Keratinocyte (primary cell): Measurements from ENCODE around the gene HSPB9. TPM values are rescaled to one million over a fixed set of nuclear protein-coding genes. Genes with fewer than 3 reads are reported as not detected.

Source experiments
- DNase-seq: peaks from one replicate; pipeline ENCODE4 v3.0.0-alpha.2; 2011; ENCODE audit warnings: low read depth, missing footprints, low spot score
- FAIRE-seq: peaks from 2 replicates; lab custom pipeline; 2011; peaks lifted over from hg19 to GRCh38; lab: Jason Lieb, UNC
- H2AFZ ChIP-seq: 2 replicates; pipeline ENCODE4 v1.6.0; 2012; ENCODE audit warnings: low read length, control low read depth, inconsistent platforms; ENCODE audit not compliant: control insufficient read depth
- H3K27ac ChIP-seq: 2 replicates; pipeline ENCODE4 v1.5.1; 2011; ENCODE audit warnings: low read length; ENCODE audit not compliant: control insufficient read depth, insufficient read depth
- H3K27me3 ChIP-seq: 3 replicates; pipeline ENCODE4 v1.6.0; 2011; ENCODE audit warnings: low read length; ENCODE audit not compliant: control insufficient read depth, insufficient read depth; ENCODE audit errors: extremely low read depth
- H3K36me3 ChIP-seq, 2 experiments: 2 replicates in 1 of 2; 3 replicates in 1 of 2; pipeline ENCODE4 v1.5.1; 2011; ENCODE audit warnings: low read length in 2 of 2, mild to moderate bottlenecking in 1 of 2; ENCODE audit not compliant: control insufficient read depth in 2 of 2, insufficient read depth in 2 of 2; ENCODE audit errors: extremely low read depth in 1 of 2
- H3K4me1 ChIP-seq: 3 replicates; pipeline ENCODE4 v1.5.1; 2011; ENCODE audit warnings: low read length; ENCODE audit not compliant: control insufficient read depth, insufficient read depth; ENCODE audit errors: extremely low read depth
- H3K4me2 ChIP-seq: 3 replicates; pipeline ENCODE4 v1.6.0; 2011; ENCODE audit warnings: low read depth, low read length; ENCODE audit not compliant: control insufficient read depth, insufficient read depth; ENCODE audit errors: extremely low read depth
- H3K4me3 ChIP-seq, 3 experiments: fragments of 200-600 bp in 1 of 3; sonication (generic) in 1 of 3; 2 replicates in 2 of 3; 3 replicates in 1 of 3; pipeline ENCODE4 v1.5.1; 2011 to 2016; ENCODE audit warnings: low read length in 3 of 3, mild to moderate bottlenecking in 3 of 3, control low read depth in 2 of 3, inconsistent platforms in 1 of 3, low read depth in 1 of 3, mixed read lengths in 1 of 3, mixed run types in 1 of 3, moderate library complexity in 1 of 3; ENCODE audit not compliant: control insufficient read depth in 2 of 3, insufficient read depth in 2 of 3; ENCODE audit errors: extremely low read depth in 1 of 3
- H3K79me2 ChIP-seq: 2 replicates; pipeline ENCODE4 v1.6.0; 2012; ENCODE audit warnings: low read length; ENCODE audit not compliant: control insufficient read depth, insufficient read depth
- H3K9ac ChIP-seq: 3 replicates; pipeline ENCODE4 v1.6.0; 2011; ENCODE audit warnings: low read length; ENCODE audit not compliant: control insufficient read depth, insufficient read depth; ENCODE audit errors: extremely low read depth
- H3K9me1 ChIP-seq: 3 replicates; pipeline ENCODE4 v1.6.0; 2011; ENCODE audit warnings: low read length; ENCODE audit not compliant: control insufficient read depth, insufficient read depth; ENCODE audit errors: extremely low read depth
- H3K9me3 ChIP-seq: 2 replicates; pipeline ENCODE4 v1.5.1; 2012; ENCODE audit warnings: low read depth, low read length; ENCODE audit not compliant: control insufficient read depth
- H4K20me1 ChIP-seq: 3 replicates; pipeline ENCODE4 v1.6.0; 2011; ENCODE audit warnings: low read length; ENCODE audit not compliant: control insufficient read depth, insufficient read depth; ENCODE audit errors: extremely low read depth
- CTCF ChIP-seq, 3 experiments: IDR thresholded peaks in 1 of 3; conservative IDR thresholded peaks in 1 of 3; optimal IDR thresholded peaks in 1 of 3; 2 replicates in 2 of 3; 3 replicates in 1 of 3; pipeline versions ENCODE3 to v1.5.1; 2011; ENCODE audit warnings: low read length in 3 of 3, mild to moderate bottlenecking in 3 of 3, moderate library complexity in 2 of 3, control low read depth in 1 of 3, inconsistent platforms in 1 of 3; ENCODE audit not compliant: insufficient read depth in 2 of 3; ENCODE audit errors: extremely low read depth in 1 of 3
- EZH2 ChIP-seq: IDR thresholded peaks from one replicate; pipeline ENCODE4 v1.6.1; 2012; ENCODE audit warnings: inconsistent platforms, mild to moderate bottlenecking, low read length, moderate library complexity
- dilution Hi-C: fragments of 300-500 bp; cut with MboI; formaldehyde crosslinking; loops from one replicate; pipeline ENCODE4 v1.7.0; 2020; ENCODE audit warnings: low sequenced_read_pairs; ENCODE audit not compliant: extremely low pct_ligation_motif_present
- polyA plus RNA-seq, 5 experiments: library from polyadenylated mRNA; depleted of rRNA in 3 of 5; stranded (reverse) in 3 of 5; stranded (forward) in 1 of 5; unstranded in 1 of 5; fragments of >200 nt; gene quantifications; 1 replicate in 1 of 5; 2 replicates in 3 of 5; 3 replicates in 1 of 5; pipeline versions ENCODE4 v1.2.1 to v1.2.3, GENCODE V29; 2011 to 2012; ENCODE audit warnings: missing spikeins in 2 of 5, low read depth in 1 of 5, low replicate concordance in 1 of 5

HSPB9 gene
- polyA plus RNA-seq, 1 donor (not counting 4 experiments of a cell fraction or from before 2014, with no cell fraction given) = not detected

- peaks cover 32% of the 10 kb centered on the region for H4K20me1 ChIP-seq
- TF ChIP-seq EZH2 = no peak
- no peak for TF ChIP-seq CTCF (optimal IDR thresholded peaks at IDR 0.05 in 1 of 3, IDR thresholded peaks at IDR 0.05 in 1 of 3, conservative IDR thresholded peaks at IDR 0.05 in 1 of 3; ENCODE audit: extremely low read depth in 1 of 3, insufficient read depth in 2 of 3, low read length in 3 of 3)
- no peak overlapping the region for H2AFZ ChIP-seq
- dilution Hi-C loops = no loop called here
- H3K9me3 ChIP-seq = no peaks in the 10 kb centered on the region
- H3K4me2 ChIP-seq = no peak overlapping the region
- DNase-seq (no peak), FAIRE-seq (no peak)
- no peaks in the 10 kb centered on the region for H3K27me3 ChIP-seq
- H3K79me2 ChIP-seq = peaks cover 57% of the 10 kb centered on the region
- peaks cover 41 to 51% of the 10 kb centered on the region in 2 experiments for H3K36me3 ChIP-seq
- H3K27ac ChIP-seq = no peak overlapping the region
- no peak overlapping the region for H3K9ac ChIP-seq
- no peak overlapping the region for H3K4me3 ChIP-seq
- H3K9me1 ChIP-seq = peaks cover 4% of the 10 kb centered on the region
- peaks cover 21% of the 10 kb centered on the region for H3K4me1 ChIP-seq
Observed at GRCh38 chr17:42131232-42131631, 8.6 kb downstream of the HSPB9 start.

GRCh38 chr17:42131981-42132432, 9.4 kb downstream of the HSPB9 start:
- Histone ChIP-seq H3K27me3 (no peaks in the 10 kb centered on the region), H4K20me1 (peaks cover 34% of the 10 kb centered on the region), H3K4me1 (peaks cover 21% of the 10 kb centered on the region), H3K9me1 (peaks cover 4% of the 10 kb centered on the region), H3K36me3 (peaks cover 39 to 52% of the 10 kb centered on the region in 2 experiments), H3K27ac (no peak overlapping the region), H3K9me3 (no peaks in the 10 kb centered on the region), H3K79me2 (peaks cover 64% of the 10 kb centered on the region), H2AFZ (no peak overlapping the region), H3K4me3 (no peak overlapping the region), H3K9ac (no peak overlapping the region), H3K4me2 (no peak overlapping the region)
- DNase-seq (no peak), FAIRE-seq (no peak)
- TF ChIP-seq CTCF (optimal IDR thresholded peaks at IDR 0.05 in 1 of 3, IDR thresholded peaks at IDR 0.05 in 1 of 3, conservative IDR thresholded peaks at IDR 0.05 in 1 of 3; ENCODE audit: extremely low read depth in 1 of 3, insufficient read depth in 2 of 3, low read length in 3 of 3) (no peak), EZH2 (no peak)
- dilution Hi-C loops = no loop called here
